ENCODE results near the gene ADAMTS2. TPM values are rescaled to one million over a fixed set of nuclear protein-coding genes. Genes with fewer than 3 reads are reported as not detected.

Gene ADAMTS2
- total RNA-seq, 1 donor from 2014 or later = 1.2 TPM

DNA sequence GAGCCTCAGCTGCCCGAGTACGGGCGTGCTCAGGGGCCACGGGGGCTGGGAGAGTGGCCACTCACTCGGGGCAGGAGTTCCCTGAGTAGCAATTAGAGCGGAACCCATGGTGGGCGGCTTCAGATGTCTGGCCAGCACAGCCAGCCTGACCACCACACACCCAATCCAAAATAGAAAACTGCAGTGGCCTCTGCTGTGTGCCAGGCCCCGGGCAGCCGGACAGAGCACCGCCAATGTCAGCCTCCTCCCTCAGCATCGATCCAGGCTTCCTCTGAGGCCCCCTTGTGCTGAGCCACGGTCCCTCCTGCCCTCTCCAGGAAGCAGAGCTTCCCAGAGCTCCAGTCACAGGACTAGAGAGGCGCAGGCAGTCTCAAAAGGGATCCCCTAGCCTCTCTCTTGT, 2.7 kb downstream of the ADAMTS2 start:
- Histone ChIP-seq H4K20me1 (ENCODE audit: low read depth) (peaks cover 16% of the 10 kb centered on the region), H3K9me3 (ENCODE audit: low read depth) (no peaks in the 10 kb centered on the region), H3K4me1 (peaks cover 8% of the 10 kb centered on the region), H3K36me3 (no peaks in the 10 kb centered on the region), H3K27ac (no peak overlapping the region), H3F3A (ENCODE audit: low read depth) (peaks cover 20% of the 10 kb centered on the region), H2AFZ (replicated peaks) (no peak overlapping the region), H3K4me3 (no peak overlapping the region), H3K27me3 (peaks cover 60% of the 10 kb centered on the region), H3K9ac (no peak overlapping the region), H3K4me2 (no peak overlapping the region), H3K79me2 (ENCODE audit: low read depth) (no peaks in the 10 kb centered on the region)
- H3K4me1 Mint-ChIP-seq = peaks cover 12% of the 10 kb centered on the region
- no peaks in the 10 kb centered on the region for H3K9me3 Mint-ChIP-seq
- no peak overlapping the region for H3K27ac Mint-ChIP-seq
- peaks cover 45% of the 10 kb centered on the region for H3K27me3 Mint-ChIP-seq (ENCODE audit: insufficient read depth, low read depth)
- H3K4me3 Mint-ChIP-seq = peak overlapping the region; percentile 86
- peak; percentile 55 for DNase-seq (ENCODE audit: low spot score)
- no peaks in the 10 kb centered on the region for H3K36me3 Mint-ChIP-seq
- no peak for TF ChIP-seq EZH2phosphoT487 (IDR thresholded peaks at IDR 0.05)
- TF ChIP-seq, protein P1, sequence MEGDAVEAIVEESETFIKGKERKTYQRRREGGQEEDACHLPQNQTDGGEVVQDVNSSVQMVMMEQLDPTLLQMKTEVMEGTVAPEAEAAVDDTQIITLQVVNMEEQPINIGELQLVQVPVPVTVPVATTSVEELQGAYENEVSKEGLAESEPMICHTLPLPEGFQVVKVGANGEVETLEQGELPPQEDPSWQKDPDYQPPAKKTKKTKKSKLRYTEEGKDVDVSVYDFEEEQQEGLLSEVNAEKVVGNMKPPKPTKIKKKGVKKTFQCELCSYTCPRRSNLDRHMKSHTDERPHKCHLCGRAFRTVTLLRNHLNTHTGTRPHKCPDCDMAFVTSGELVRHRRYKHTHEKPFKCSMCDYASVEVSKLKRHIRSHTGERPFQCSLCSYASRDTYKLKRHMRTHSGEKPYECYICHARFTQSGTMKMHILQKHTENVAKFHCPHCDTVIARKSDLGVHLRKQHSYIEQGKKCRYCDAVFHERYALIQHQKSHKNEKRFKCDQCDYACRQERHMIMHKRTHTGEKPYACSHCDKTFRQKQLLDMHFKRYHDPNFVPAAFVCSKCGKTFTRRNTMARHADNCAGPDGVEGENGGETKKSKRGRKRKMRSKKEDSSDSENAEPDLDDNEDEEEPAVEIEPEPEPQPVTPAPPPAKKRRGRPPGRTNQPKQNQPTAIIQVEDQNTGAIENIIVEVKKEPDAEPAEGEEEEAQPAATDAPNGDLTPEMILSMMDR (IDR thresholded peaks at IDR 0.05) = peak; percentile 32

GRCh38 chr5:179340465-179340864, 4.8 kb downstream of the ADAMTS2 start:
- H3K27me3 ChIP-seq = peaks cover 39% of the 10 kb centered on the region
- no peak overlapping the region for H3K9ac ChIP-seq
- H4K20me1 ChIP-seq (ENCODE audit: low read depth) = peaks cover 16% of the 10 kb centered on the region
- no peak overlapping the region for H3K4me3 ChIP-seq
- H3K27ac ChIP-seq = no peak overlapping the region
- H3K27me3 Mint-ChIP-seq (ENCODE audit: insufficient read depth, low read depth) = peaks cover 29% of the 10 kb centered on the region
- H3K36me3 ChIP-seq = no peaks in the 10 kb centered on the region
- H2AFZ ChIP-seq (replicated peaks) = no peak overlapping the region
- H3K27ac Mint-ChIP-seq = no peak overlapping the region
- no peaks in the 10 kb centered on the region for H3K9me3 Mint-ChIP-seq
- no peak overlapping the region for H3K4me2 ChIP-seq
- peaks cover 13% of the 10 kb centered on the region for H3K4me1 Mint-ChIP-seq
- no peaks in the 10 kb centered on the region for H3K9me3 ChIP-seq (ENCODE audit: low read depth)
- no peak overlapping the region for H3K4me3 Mint-ChIP-seq
- H3K79me2 ChIP-seq (ENCODE audit: low read depth) = no peaks in the 10 kb centered on the region
- no peak for DNase-seq (ENCODE audit: low spot score)
- H3F3A ChIP-seq (ENCODE audit: low read depth) = peaks cover 12% of the 10 kb centered on the region
- H3K4me1 ChIP-seq = peaks cover 5% of the 10 kb centered on the region
- no peaks in the 10 kb centered on the region for H3K36me3 Mint-ChIP-seq
- TF ChIP-seq, protein P1 (IDR thresholded peaks at IDR 0.05) = no peak
- TF ChIP-seq EZH2 (IDR thresholded peaks at IDR 0.05) = no peak
- no peak for TF ChIP-seq EZH2phosphoT487 (IDR thresholded peaks at IDR 0.05)

GRCh38 chr5:179339996-179340395, 5.3 kb downstream of the ADAMTS2 start:
- Mint-ChIP-seq H3K4me1 (peaks cover 13% of the 10 kb centered on the region), H3K9me3 (no peaks in the 10 kb centered on the region)
- H3K27me3 ChIP-seq = peaks cover 35% of the 10 kb centered on the region

More at GRCh38 chr5:179339996-179340395, 5.3 kb downstream of the ADAMTS2 start:
- TF ChIP-seq, protein P1 (IDR thresholded peaks at IDR 0.05) = no peak
- TF ChIP-seq EZH2phosphoT487 (IDR thresholded peaks at IDR 0.05) (no peak), EZH2 (IDR thresholded peaks at IDR 0.05) (no peak)
- H3K27ac Mint-ChIP-seq = no peak overlapping the region
- Histone ChIP-seq H4K20me1 (ENCODE audit: low read depth) (peaks cover 16% of the 10 kb centered on the region), H2AFZ (replicated peaks) (no peak overlapping the region), H3K27ac (no peak overlapping the region), H3K36me3 (no peaks in the 10 kb centered on the region), H3K4me3 (no peak overlapping the region), H3K79me2 (ENCODE audit: low read depth) (no peaks in the 10 kb centered on the region), H3K4me1 (peaks cover 5% of the 10 kb centered on the region), H3K9ac (no peak overlapping the region), H3K9me3 (ENCODE audit: low read depth) (no peaks in the 10 kb centered on the region), H3F3A (ENCODE audit: low read depth) (peaks cover 12% of the 10 kb centered on the region), H3K4me2 (no peak overlapping the region)
- H3K27me3 Mint-ChIP-seq (ENCODE audit: insufficient read depth, low read depth) = peaks cover 30% of the 10 kb centered on the region
- no peaks in the 10 kb centered on the region for H3K36me3 Mint-ChIP-seq
- no peak for DNase-seq (ENCODE audit: low spot score)
- H3K4me3 Mint-ChIP-seq = no peak overlapping the region

Measured in neural progenitor cell (in vitro differentiated cells).